OCI-M2 (cell line): Measurements from ENCODE around the gene SENP1.
"Not testable (repeated sequence)": the region's sequence is repeated elsewhere in the genome, so short reads cannot be mapped to it uniquely, and the experiment has no call there.

ENCODE experiments used
- DNase-seq: peaks from one replicate; lab custom pipeline; 2025; ENCODE audit not compliant: unreplicated experiment; lab: John Stamatoyannopoulos, UW

Gene SENP1

DNA sequence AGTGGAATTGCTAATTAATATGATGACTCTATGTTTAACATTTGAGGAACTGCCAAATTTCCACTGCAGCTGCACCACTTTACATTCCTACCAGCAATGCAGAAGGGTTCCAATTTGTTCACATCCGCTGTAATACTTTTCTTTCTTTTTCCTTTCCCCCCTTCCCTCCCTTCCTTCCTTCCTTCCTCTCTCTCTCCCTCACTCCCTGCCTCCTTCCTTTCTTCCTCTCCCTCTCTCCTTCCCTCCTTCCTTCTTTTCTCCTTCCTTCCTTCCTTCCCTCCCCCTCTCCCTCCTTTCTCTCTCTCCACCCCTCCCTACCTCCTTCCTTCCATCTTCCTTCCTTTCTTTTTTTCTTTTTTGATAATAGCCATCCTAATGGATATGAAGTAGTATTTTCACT lies 10.1 kb upstream of the SENP1 start:
- DNase-seq = no peak

DNA sequence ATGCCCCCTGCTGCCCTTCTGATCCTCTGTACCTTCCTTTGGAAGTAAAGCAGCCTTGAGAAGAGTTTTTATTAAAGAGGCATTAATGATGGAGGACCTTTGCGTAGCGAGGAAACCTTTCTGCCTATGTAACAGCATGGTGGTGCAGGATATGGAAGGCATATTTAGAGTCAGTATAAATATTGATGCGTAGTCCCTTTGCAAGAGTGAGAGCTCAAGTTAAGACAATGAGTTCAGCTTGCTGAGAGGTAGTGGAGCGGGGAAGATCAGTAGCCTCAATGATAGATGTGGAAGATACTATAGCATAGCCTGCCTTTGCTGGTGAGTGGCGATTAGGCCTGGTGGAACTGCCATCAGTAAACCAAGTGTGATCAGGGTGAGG lies 5.4 kb upstream of the SENP1 start:
- DNase-seq = not testable (repeated sequence)

DNA sequence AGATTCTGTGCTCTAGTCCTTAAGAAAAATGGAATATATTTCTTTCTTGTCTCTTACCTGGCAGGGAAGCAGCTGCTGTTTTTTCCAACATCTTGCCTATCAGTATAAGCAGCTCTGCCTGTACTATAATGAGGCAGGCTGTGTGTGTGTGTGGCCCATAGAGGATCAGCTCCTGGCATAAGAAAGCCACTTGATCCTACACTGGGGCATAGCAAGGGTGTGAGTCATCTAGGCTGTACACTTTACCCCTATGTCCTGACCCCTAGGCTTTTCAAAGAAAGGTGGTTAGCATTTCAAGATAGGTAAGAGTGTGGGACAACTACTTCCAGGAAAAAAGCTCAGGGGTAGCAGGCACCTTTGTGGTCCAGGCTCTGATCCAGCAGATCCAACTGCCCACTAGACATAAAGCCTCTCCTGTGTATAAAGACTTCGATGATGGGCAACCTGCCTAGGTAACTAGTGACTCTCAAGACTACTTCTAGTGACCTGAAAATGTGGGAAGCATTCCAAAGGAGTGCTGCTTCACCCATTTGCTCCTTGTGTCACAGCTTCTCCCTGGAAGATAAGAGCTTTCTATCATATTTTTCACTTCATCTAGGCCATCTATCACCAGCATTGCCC lies 4.9 kb upstream of the SENP1 start:
- no peak for DNase-seq

DNA sequence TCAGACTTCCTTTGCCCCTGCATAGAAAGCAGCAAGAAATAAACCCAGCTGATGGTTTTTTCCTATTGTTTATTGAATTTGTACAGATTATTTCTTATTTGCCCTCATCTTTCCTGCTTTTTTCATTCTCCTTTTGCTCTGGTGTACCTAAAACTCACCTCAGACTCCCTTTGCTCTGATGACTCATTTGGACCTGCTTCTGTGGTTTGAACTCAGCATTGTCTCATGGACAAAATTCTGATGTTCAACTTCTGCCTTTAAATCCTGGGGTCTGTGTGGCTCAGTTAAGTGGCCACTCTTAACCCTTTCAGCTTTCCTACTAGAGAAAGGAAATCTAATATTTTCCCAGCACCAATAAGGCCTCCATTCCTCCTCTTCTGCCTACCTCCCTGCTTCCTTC lies 3.5 kb upstream of the SENP1 start:
- no peak for DNase-seq

DNA sequence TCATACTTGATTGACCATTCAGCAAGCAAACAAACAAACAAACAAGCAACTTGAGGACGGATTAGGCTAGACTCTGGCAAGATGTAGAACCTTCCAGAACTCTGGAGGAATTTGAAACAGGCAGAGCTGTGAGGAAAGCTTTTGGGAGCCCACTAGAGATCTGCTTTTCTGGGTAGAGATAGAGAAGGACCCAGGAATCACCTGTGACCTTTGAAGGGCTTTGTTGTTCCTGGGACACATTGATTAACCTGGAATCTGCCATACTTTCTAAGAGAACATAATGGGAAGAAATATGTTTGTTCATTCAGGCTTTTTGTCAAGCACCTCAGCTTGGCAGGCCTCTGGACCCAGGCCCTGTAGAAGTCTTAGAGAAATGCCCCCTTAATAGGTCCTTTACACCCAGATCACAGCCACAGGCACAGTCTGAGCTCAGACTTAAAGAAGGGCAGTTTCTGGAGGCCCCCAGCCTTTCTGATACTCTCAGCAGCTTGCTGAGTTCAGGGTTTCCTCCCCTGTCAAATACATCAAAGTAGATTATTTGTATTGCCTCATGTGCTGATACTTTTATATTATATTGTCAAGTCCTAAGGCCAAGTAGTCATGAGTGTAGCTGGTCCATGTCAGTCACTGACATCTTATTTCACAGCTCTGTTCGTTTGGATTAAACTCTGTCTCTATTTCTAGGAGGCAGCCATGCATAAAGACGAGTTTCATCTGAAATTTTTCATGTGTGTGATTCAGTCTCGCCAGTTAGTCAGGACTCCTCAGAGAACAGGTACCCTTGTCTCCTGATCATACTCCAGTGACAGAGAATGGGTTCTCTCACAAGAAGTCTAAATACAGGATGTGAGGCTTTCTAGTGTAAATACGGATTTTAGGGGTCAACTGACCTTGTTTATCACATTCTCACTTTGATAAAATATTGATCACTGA lies 1.1 kb upstream of the SENP1 start:
- no peak for DNase-seq

DNA sequence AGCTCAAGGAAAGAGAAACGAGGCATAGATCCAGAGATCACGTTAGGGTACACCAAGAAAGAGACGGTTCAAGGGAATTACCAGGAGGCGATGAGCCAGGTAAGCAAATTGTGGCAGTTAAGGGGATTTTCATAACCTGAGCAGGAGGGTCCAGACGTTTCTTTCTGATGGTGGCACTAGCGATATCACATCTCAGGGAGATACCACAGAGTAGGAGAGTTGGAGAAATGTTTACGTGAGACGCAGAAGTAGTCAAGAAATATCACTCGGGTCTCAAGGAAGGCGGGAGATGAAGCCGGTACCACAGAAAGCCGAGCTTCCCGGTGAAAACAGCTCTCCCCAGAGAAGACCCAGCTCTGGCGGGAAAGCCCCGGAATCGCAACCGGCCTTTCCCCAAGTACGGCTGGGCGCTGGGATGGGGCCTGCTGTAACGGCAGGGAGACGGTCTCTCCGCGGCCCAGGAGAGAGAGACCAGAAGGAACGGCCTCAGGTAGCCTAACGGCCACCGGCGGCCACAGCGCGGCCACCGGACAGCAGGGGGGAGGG lies 485 bp downstream of the SENP1 start:
- no peak for DNase-seq

DNA sequence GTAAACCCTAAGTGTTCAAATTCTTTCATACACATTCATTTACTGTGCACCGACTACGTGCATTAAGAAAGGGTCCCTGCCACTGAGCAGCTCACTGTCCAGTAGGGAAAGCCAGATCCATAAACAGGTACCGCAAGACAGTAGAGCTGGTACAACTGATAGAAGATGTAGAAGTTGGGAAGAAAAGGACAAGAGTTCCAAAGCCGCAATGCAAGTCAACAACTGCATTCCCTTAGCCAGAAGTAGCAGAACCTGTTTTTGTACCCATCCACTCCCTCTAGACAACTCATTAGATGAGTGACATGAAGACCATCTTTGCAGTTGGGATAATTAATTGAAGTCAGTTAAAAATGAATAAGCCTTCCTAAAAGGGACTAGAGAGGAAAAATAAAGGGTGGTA lies 1.3 kb downstream of the SENP1 start:
- DNase-seq = no peak

DNA sequence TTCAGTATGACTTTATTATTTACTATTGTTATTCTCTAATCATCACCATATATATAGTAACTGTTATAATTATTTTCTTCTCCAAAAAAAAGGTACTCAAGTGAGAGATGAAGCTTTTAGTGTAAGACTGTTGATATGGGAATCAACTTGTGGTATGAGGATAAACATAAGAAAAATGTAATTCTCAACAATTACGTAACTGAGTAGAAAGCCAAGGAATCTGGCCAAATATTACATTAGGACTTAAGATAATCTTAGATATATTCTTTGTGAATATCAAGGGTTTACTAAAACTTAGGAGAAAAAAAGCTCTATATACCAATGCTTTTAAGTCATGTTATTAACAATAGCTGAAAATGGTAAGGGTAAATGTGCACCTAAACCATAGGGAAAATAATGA lies 13.3 kb downstream of the SENP1 start:
- no peak for DNase-seq

DNA sequence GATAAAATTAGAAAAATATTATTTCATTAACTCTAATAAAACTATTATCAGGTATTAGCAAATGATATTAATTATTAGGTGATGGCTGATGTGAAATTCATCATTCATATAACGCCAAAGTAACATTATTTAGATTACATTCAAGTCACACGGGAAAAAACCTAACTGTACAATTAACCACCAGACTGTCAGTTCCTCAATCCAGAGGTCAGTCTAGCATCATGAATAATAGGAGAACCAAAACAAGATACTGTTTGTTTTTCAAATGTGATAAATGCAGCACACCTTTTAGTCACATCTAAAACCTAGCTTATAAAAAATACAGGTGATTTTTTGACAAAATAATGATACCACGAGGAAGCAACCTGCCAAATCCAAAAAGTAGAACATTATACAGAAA lies 19.6 kb downstream of the SENP1 start:
- DNase-seq = no peak

DNA sequence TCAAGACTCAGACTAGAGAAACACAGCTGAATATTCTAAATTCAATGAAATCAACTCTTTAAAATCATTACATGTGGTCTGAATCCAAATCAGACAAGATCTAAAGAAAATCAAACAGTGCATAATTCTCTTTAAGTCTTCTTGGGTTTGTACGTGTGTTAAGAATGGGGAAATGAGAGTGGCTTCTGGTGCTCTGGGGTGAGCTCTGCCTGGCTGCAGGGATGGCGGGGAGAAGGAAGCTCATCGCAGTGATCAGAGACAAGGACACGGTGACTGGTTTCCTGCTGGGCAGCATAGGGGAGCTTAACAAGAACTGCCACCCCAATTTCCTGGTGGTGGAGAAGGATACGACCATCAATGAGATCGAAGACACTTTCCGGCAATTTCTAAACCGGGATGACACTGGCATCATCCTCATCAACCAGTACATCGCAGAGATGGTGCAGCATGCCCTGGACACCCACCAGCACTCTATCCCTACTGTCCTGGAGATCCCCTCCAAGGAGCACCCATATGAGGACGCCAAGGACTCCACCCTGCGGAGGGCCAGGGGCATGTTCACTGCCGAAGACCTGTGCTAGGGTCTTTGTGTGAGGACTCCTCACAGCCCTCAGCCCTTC lies 20.9 kb downstream of the SENP1 start:
- no peak for DNase-seq

DNA sequence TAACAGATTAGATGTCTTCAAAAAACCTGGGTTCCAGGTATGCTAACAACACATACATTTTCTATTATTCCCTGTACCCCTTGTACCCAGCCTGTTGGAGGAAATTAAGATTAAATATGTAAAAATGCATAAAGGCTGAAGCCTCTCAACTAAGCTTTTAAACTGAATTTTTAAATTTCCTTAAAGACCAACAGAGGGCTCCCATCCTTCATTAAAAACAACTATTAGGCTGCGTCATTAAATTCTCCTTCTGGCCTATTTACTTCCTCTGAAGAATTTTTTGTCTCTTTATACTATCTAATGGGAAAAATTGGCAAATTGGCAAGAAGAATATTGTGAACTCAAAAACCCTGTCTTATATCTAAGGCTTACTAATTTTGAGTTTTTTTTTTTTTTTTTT lies 21.8 kb downstream of the SENP1 start:
- DNase-seq = no peak

DNA sequence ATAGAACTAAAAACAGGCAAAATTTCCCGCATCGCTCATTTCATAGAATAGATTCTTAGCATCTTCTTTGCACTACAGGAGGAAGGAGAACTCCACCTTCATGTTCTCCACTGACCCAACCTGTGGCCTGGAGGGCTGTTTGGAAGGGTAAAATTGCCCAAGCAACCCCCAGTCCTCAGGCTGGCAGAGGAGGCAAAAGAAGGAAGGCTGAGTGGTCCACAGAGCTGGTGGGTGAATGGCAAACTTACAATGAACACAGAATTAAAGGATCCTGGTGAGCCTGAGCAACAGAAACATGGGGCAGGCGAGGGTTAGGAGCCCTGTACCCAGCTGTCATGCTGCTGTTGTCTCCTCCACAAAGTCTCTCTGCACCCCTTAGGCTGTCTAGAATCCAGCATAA lies 25.1 kb downstream of the SENP1 start:
- DNase-seq = no peak

DNA sequence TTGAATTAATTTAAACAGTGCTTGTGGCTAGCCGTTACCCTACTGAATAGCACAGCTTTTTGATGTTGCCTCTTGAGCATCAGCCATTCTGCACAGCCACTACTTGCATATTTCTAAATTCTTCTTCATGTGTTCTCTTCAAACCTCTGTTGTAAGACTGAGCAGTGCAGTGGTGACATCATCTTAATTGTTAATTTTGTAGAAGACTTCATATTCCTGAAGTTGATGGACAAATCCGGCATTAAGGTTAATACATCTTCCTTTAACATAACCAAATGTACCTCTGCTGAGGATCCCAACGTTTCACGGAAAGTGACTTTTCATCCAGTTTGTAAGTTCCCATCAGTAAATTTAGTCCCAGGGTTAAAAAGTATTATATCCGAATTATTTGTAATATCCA lies 25.6 kb downstream of the SENP1 start:
- DNase-seq = no peak

DNA sequence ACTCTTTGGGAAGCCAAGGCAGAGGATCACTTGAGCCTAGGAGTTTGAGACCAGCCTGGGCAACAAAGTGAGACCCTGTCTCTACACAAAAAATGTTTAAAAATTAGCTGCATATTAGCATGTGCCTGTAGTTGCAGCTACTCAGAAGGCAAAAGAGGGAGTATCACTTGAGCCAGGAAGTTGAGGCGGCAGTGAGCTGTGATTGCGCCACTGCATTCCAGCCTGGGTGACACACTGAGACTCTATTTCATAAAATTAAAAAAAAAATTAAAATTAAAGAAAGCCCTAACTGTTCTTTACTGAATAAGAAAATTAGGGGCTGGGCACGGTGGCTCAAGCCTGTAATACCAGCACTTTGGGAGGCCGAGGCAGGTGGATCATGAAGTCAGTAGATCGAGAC lies 27.0 kb downstream of the SENP1 start:
- DNase-seq = no peak

DNA sequence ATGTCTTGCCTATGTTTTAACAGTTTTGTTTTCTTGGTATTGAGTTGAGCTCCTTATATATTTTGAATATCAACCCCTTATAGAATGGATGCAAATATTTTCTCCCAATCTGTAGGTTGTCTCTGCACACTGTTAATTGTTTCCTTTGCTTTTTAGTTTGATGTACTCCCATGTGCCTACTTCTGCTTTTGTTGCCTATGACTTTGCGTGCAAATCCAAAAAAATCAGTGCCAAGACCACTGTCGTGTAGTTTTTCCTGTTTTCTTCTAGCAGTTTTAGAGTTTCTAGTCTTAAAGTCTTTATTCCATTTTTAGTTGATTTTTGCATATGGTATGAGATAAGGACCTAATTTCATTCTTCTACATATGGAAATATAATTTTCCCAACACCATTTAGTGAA lies 28.8 kb downstream of the SENP1 start:
- no peak for DNase-seq

DNA sequence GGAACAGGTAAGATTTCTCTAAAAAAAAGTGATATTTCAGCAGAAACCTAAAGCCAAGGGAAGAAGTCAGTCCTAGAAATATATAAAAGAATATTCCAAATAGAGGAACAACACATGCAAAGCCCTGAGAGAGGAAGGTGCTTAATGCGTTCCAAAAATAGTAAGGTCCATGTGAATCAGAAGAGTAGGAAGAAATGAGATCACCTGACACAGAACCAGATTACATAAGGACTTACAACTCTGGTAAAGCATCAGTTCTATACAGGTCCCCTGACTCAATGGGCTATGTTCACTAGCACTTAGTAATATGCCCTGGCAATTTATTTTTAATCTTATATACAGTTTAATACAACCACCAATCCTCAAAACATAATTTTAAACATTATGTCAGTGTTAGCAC lies 30.0 kb downstream of the SENP1 start:
- DNase-seq = no peak

DNA sequence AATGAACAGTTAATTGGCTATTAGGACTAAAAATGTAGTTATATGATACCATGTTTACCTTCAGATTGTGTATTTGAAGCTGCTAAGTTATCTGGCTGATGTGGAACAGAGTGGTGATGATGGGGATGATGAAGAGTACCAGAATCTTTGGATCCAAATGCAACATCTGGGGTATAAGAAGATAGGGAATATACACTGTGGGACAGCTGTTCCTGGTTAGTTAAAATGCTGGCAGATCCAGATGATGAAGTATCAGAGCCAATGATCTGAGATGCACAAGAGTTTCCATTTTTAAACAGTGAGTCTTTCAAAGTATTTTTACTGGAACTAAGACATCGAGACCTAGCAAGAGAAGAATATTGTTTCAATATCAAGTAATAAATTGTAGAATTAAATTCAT lies 31.6 kb downstream of the SENP1 start:
- DNase-seq = no peak

DNA sequence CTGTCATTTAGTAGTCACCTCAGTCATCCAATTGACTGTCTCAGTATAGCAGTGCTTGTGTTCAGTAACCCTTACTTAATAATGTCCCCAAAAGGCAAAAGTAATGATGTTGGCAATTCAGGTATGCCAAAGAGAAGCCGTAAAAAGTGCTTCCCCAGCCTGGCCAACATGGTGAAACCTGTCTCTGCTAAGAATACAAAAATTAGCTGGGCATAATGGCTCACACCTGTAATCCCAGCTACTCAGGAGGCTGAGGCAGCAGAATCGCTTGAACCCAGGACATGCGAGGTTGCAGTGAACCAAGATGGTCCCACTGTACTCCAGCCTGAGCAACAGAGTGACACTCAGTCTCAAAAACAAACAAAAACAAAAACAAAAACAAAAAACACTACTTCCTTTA lies 33.6 kb downstream of the SENP1 start:
- no peak for DNase-seq

DNA sequence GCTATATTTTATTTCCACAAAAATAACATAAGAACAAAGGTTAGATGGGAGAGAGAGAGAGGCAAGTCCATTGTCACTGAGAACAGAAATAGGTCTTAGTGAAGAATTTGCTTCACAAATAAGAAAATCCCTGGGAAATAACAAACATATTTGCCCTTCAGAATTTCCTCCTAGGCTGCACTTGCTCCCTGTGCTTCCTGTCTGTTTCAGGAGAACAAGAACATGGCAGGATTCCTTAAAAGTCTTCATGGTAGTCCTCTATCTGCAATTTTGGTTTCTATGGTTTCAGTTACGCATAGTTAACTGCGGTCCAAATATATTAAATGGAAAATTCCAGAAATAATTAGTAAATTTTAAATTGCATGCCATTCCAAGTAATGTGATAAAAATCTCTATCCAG lies 34.1 kb downstream of the SENP1 start:
- no peak for DNase-seq

DNA sequence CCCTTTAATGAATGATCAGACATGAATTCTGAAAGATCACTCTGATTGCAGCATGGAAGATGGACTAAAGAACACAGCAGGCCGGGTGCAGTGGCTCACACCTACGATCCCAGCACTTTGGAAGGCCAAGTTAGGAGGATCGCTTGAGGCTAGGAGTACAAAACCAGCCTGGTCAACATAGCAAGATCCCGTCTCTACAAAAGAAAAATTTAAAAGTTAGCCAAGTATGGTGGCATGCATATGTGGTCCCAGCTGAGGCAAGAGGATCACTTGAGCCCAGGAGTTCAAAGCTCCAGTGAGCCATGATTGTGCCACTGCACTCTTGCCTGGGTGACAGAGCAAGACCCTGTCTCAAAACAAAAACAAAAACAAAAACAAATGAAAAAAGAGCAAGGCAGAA lies 35.1 kb downstream of the SENP1 start:
- no peak for DNase-seq

DNA sequence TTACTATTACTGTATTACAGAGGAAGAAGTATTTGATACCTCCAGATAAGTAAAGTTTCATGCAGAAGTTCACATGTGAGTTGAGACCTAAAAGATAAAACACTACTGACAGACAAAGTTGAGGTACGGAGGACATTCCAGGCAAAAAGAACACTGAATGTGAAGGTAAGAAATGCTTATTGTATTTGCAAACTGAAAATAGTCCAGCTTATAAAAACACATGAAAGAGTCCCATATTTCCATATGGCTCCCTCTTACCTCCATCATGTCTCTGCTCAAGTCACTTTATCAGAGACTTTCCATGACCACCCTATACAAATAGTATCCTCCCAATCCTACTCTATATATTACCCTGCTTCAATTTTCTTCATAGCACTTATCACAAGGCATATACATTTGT lies 35.8 kb downstream of the SENP1 start:
- no peak for DNase-seq

DNA sequence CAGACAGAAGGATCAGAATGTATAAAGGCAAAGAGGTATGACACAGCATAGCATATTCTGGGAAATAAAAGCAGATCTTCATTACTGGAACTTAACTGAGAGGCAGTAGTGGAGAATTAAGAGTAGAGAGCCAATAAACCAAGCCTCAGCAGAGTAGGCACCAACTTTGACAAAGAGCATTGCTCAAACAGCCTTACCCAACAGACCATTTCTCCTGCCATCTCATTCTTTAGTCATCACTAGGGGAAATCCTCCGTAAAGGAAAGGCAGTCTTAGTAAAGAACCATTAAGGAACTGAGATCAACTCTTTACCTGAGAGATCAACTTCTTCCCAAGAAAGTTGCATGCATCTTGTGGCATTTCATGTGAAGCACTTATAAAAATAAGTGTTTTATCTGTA lies 36.6 kb downstream of the SENP1 start:
- no peak for DNase-seq
